Liver (tissue), 9 donors: ENCODE measurements around the gene RLBP1. TPM values are rescaled to one million over a fixed set of nuclear protein-coding genes. Genes with fewer than 3 reads are reported as not detected.

Experiments
- DNase-seq: peaks from one replicate; pipeline ENCODE4 v3.0.0-alpha.2; 2017; ENCODE audit warnings: low spot score
- H3K27ac ChIP-seq, 2 donors: one replicate each; pipeline ENCODE4 v1.7.0; 2013; ENCODE audit warnings: inconsistent platforms in 2 of 2, low read length in 2 of 2, control low read depth in 1 of 2, low read depth in 1 of 2, mild to moderate bottlenecking in 1 of 2
- H3K27me3 ChIP-seq, 4 donors: one replicate each; pipeline versions ENCODE4 v1.6.1 to v1.7.0; 2013; ENCODE audit warnings: low read length in 3 of 4, inconsistent platforms in 1 of 4, mild to moderate bottlenecking in 1 of 4, moderate library complexity in 1 of 4; ENCODE audit not compliant: control insufficient read depth in 4 of 4, insufficient read depth in 4 of 4
- H3K36me3 ChIP-seq, 4 donors: one replicate each; pipeline versions ENCODE4 v1.6.1 to v1.7.0; 2013; ENCODE audit warnings: low read length in 3 of 4, mild to moderate bottlenecking in 3 of 4, low read depth in 1 of 4, moderate library complexity in 1 of 4; ENCODE audit not compliant: control insufficient read depth in 4 of 4, insufficient read depth in 3 of 4
- H3K4me1 ChIP-seq, 4 donors: one replicate each; pipeline versions ENCODE4 v1.6.1 to v1.7.0; 2013; ENCODE audit warnings: low read length in 3 of 4, mild to moderate bottlenecking in 3 of 4, moderate library complexity in 1 of 4; ENCODE audit not compliant: control insufficient read depth in 4 of 4, insufficient read depth in 4 of 4
- H3K4me3 ChIP-seq, 3 donors: one replicate each; pipeline versions ENCODE4 v1.6.1 to v1.7.0; 2013; ENCODE audit warnings: low read length in 3 of 3, control low read depth in 1 of 3, low read depth in 1 of 3, mild to moderate bottlenecking in 1 of 3
- H3K9ac ChIP-seq, 2 donors: one replicate each; pipeline ENCODE4 v1.7.0; 2013; ENCODE audit warnings: low read length in 2 of 2, mild to moderate bottlenecking in 2 of 2, moderate library complexity in 2 of 2, control low read depth in 1 of 2, low read depth in 1 of 2
- H3K9me3 ChIP-seq, 4 donors: one replicate each; pipeline versions ENCODE4 v1.6.1 to v1.7.0; 2013; ENCODE audit warnings: low read length in 3 of 4; ENCODE audit not compliant: control insufficient read depth in 4 of 4
- EGR1 ChIP-seq, 2 donors: IDR thresholded peaks; 2 replicates each; pipeline ENCODE4 v1.6.1; 2016 to 2018; ENCODE audit warnings: antibody characterized with exemption in 2 of 2, low read depth in 2 of 2
- FOXA1 ChIP-seq: IDR thresholded peaks from 2 replicates; pipeline ENCODE4 v1.6.1; 2016; ENCODE audit warnings: antibody characterized with exemption
- FOXA2 ChIP-seq: IDR thresholded peaks from 2 replicates; pipeline ENCODE4 v1.6.1; 2016; ENCODE audit warnings: antibody characterized with exemption
- GABPA ChIP-seq, 2 donors: IDR thresholded peaks in 1 of 2; conservative IDR thresholded peaks in 1 of 2; 2 replicates each; pipeline ENCODE4 v1.6.1; 2016; ENCODE audit warnings: antibody characterized with exemption in 2 of 2, mild to moderate bottlenecking in 1 of 2, moderate library complexity in 1 of 2
- HNF4A ChIP-seq, 2 donors: conservative IDR thresholded peaks; 2 replicates each; pipeline ENCODE4 v1.6.1; 2016; ENCODE audit warnings: antibody characterized with exemption in 2 of 2, mild to moderate bottlenecking in 2 of 2
- JUND ChIP-seq, 2 donors: IDR thresholded peaks; 2 replicates each; pipeline ENCODE4 v1.6.1; 2016; ENCODE audit warnings: antibody characterized with exemption in 2 of 2
- NR2F2 ChIP-seq: IDR thresholded peaks from 2 replicates; pipeline ENCODE4 v1.6.1; 2016; ENCODE audit warnings: antibody characterized with exemption
- RAD21 ChIP-seq, 2 donors: IDR thresholded peaks; 2 replicates each; pipeline ENCODE4 v1.6.1; 2016; ENCODE audit warnings: antibody characterized with exemption in 2 of 2, mild to moderate bottlenecking in 2 of 2
- RXRA ChIP-seq, 2 donors: IDR thresholded peaks; 2 replicates each; pipeline ENCODE4 v1.6.1; 2017 to 2018; ENCODE audit warnings: antibody characterized with exemption in 2 of 2, mild to moderate bottlenecking in 1 of 2
- TAF1 ChIP-seq: conservative IDR thresholded peaks from 2 replicates; pipeline ENCODE4 v1.6.1; 2016; ENCODE audit warnings: antibody characterized with exemption, mild to moderate bottlenecking
- YY1 ChIP-seq: IDR thresholded peaks from 2 replicates; pipeline ENCODE4 v1.6.1; 2016; ENCODE audit warnings: antibody characterized with exemption, mild to moderate bottlenecking
- WGBS: extraction: QIAGEN DNeasy Blood & Tissue Kit; methylation state at CpG from one replicate; pipeline ENCODE4 v1.1.7; 2013; 5-methylcytosine and 5-hydroxymethylcytosine counted together
- polyA plus RNA-seq, 2 donors: library from polyadenylated mRNA; stranded (reverse) in 1 of 2; unstranded in 1 of 2; fragments of 200-250 nt in 1 of 2; fragments of >200 nt in 1 of 2; fragmentation: Nextera tagmentation in 1 of 2; extraction: Ambion mirVana in 1 of 2; gene quantifications; one replicate each; pipeline versions ENCODE4 v1.2.1 to v1.2.3, GENCODE V29; 2013 to 2015
- total RNA-seq, 2 donors: library from RNA; depleted of rRNA; stranded (reverse); fragments of >200 nt; gene quantifications; one replicate each; pipeline ENCODE4 v1.2.3, GENCODE V29; 2014
- TF ChIP-seq, protein P1 (sequence below): IDR thresholded peaks from 2 replicates; pipeline ENCODE4 v1.6.1; 2016; ENCODE audit warnings: antibody characterized with exemption
- TF ChIP-seq, protein P2 (sequence below): IDR thresholded peaks from 2 replicates; pipeline ENCODE4 v1.6.1; 2016; ENCODE audit warnings: antibody characterized with exemption
- TF ChIP-seq, protein P3 (sequence below): IDR thresholded peaks from 2 replicates; pipeline ENCODE4 v1.6.1; 2016; ENCODE audit warnings: antibody characterized with exemption
- TF ChIP-seq, protein P4 (sequence below): fragments of 150-350 bp; IDR thresholded peaks from 2 replicates; pipeline ENCODE4 v1.5.1; 2017; ENCODE audit warnings: improper control_type of control experiment, low read depth, low read length; ENCODE audit not compliant: missing input control
- donor health status: healthy.
- donor health status: healthy.
- donor health status: healthy.
- donor health status: healthy.
- donor health status: healthy.

Gene RLBP1
- total and polyA plus RNA-seq, 4 donors, result 0.17 TPM; not detected in 3

DNA sequence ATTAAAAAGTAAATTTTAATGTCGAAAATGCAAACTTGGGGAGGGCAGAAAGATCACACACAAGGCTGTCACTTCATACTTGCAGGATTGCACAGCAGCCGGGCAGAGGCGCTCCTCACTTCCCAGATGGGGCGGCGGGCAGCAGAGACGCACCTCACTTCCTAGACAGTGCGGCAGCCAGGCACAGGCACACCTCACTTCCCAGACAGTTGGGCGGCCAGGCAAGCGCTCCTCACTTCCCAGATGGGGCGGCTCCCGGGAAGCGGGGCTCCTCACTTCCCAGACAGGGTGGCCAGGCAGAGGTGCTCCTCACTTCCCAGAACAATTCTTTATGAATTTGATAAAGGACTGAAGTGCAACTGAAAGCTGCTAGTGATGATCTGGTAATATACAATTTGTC, 21.2 kb downstream of the RLBP1 start (continued):
- TF ChIP-seq, protein P1, sequence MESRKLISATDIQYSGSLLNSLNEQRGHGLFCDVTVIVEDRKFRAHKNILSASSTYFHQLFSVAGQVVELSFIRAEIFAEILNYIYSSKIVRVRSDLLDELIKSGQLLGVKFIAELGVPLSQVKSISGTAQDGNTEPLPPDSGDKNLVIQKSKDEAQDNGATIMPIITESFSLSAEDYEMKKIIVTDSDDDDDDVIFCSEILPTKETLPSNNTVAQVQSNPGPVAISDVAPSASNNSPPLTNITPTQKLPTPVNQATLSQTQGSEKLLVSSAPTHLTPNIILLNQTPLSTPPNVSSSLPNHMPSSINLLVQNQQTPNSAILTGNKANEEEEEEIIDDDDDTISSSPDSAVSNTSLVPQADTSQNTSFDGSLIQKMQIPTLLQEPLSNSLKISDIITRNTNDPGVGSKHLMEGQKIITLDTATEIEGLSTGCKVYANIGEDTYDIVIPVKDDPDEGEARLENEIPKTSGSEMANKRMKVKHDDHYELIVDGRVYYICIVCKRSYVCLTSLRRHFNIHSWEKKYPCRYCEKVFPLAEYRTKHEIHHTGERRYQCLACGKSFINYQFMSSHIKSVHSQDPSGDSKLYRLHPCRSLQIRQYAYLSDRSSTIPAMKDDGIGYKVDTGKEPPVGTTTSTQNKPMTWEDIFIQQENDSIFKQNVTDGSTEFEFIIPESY, result no peak
- TF ChIP-seq GABPA (IDR thresholded peaks at IDR 0.05 in 1 of 2, conservative IDR thresholded peaks at IDR 0.05 in 1 of 2) (no peak), RAD21 (IDR thresholded peaks at IDR 0.05) (no peak), FOXA2 (no peak)
- TF ChIP-seq, protein P2, sequence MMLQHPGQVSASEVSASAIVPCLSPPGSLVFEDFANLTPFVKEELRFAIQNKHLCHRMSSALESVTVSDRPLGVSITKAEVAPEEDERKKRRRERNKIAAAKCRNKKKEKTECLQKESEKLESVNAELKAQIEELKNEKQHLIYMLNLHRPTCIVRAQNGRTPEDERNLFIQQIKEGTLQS, result no peak

DNA sequence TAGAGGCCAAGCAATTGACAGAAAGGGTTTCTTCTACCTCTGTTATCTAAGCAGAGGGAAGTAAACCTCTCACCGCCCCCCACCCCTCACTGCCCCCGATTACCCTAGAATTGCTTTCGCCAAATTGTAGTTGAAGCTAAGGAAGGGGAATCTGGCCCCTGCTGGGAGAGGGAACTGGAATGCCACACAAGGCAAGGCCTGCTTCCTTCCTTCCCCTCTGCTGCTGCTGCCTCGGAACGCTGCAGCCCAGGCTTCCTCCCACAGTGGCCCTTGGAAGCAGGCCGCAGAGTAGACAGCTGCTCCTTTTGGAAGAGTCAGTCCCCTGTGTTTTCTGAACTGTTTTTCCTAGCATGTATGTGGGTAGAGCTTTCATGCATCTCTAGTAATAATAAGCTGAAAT, 21.6 kb downstream of the RLBP1 start:
- TF ChIP-seq, protein P3, sequence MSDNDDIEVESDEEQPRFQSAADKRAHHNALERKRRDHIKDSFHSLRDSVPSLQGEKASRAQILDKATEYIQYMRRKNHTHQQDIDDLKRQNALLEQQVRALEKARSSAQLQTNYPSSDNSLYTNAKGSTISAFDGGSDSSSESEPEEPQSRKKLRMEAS, result no peak
- WGBS, result 79% methylated on average over 6 of the region's 6 CpGs
- no peaks in the 10 kb centered on the region for H3K4me1 ChIP-seq
- no peak overlapping the region for H3K4me3 ChIP-seq
- H3K9ac ChIP-seq, result no peak overlapping the region
- no peaks in the 10 kb centered on the region for H3K27me3 ChIP-seq
- no peaks in the 10 kb centered on the region for H3K9me3 ChIP-seq
- H3K36me3 ChIP-seq, result peaks cover 12 to 56% (median 41%) of the 10 kb centered on the region in 4 donors
- no peak for DNase-seq
- no peak overlapping the region for H3K27ac ChIP-seq

DNA sequence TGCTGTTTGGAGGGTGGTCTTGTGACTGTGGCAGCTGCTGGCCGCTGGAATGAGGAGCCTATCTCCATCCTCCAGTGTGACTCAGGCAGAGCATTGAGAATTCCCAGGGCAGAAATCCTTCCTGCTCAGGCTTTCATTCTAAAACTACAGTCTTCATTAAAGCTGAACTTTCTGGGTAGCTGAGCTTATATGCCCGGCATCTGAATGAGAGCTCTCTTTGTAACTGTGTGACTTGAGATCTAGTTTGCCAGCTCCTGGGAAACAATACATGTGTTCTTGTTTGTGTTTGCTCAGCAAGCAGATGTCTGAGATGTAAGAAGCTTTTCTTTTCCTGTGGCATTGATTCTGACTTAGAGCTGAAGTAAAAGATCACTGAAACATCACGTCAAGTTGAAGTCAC, 22.4 kb downstream of the RLBP1 start:
- no peak overlapping the region for H3K9ac ChIP-seq
- no peaks in the 10 kb centered on the region for H3K27me3 ChIP-seq
- no peak overlapping the region for H3K4me3 ChIP-seq
- WGBS, result 95% methylated on average over 3 of the region's 3 CpGs
- peaks cover 13 to 64% (median 47%) of the 10 kb centered on the region in 4 donors for H3K36me3 ChIP-seq
- TF ChIP-seq EGR1 (IDR thresholded peaks at IDR 0.05; ENCODE audit: low read depth in 2 of 2) (no peak), FOXA2 (no peak), GABPA (IDR thresholded peaks at IDR 0.05 in 1 of 2, conservative IDR thresholded peaks at IDR 0.05 in 1 of 2) (no peak), YY1 (no peak), JUND (IDR thresholded peaks at IDR 0.05) (no peak)
- TF ChIP-seq, protein P2, result no peak
- TF ChIP-seq, protein P3, result no peak
- TF ChIP-seq, protein P1, result no peak
- no peak for DNase-seq
- no peak overlapping the region for H3K27ac ChIP-seq
- no peaks in the 10 kb centered on the region for H3K9me3 ChIP-seq
- H3K4me1 ChIP-seq, result no peaks in the 10 kb centered on the region

DNA sequence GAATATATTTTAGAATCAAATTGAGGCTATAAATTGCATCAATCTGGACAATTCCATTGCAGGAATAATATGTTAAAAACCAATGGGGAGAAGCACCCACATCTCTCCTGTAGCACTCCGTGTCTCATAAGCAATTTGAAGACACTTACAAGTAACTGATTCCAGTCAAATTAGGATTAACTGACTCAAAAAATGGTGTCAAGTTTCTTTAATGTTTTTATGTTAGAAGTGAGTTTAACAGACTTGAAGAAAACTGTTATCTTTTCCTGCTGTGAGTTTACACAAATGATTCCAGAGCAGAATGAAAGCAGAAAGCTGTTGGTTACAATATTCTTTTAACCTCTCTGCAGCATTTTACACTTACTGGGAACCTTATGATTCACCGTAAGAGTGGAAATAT, 23.2 kb downstream of the RLBP1 start:
- 90% methylated on average over 2 of the region's 2 CpGs for WGBS
- no peaks in the 10 kb centered on the region for H3K4me1 ChIP-seq
- peaks cover 15 to 70% (median 50%) of the 10 kb centered on the region in 4 donors for H3K36me3 ChIP-seq
- H3K4me3 ChIP-seq, result no peak overlapping the region
- H3K9ac ChIP-seq, result no peak overlapping the region
- no peak for DNase-seq
- H3K27me3 ChIP-seq, result no peaks in the 10 kb centered on the region
- no peaks in the 10 kb centered on the region for H3K9me3 ChIP-seq
- H3K27ac ChIP-seq, result no peak overlapping the region
- TF ChIP-seq, protein P2, result no peak
- TF ChIP-seq TAF1 (no peak), EGR1 (IDR thresholded peaks at IDR 0.05; ENCODE audit: low read depth in 2 of 2) (no peak), RXRA (IDR thresholded peaks at IDR 0.05) (no peak), YY1 (no peak), GABPA (IDR thresholded peaks at IDR 0.05 in 1 of 2, conservative IDR thresholded peaks at IDR 0.05 in 1 of 2) (no peak), FOXA1 (no peak), RAD21 (IDR thresholded peaks at IDR 0.05) (no peak), FOXA2 (no peak), HNF4A (conservative IDR thresholded peaks at IDR 0.05) (no peak), NR2F2 (no peak)
- TF ChIP-seq, protein P3, result no peak
- TF ChIP-seq, protein P4, sequence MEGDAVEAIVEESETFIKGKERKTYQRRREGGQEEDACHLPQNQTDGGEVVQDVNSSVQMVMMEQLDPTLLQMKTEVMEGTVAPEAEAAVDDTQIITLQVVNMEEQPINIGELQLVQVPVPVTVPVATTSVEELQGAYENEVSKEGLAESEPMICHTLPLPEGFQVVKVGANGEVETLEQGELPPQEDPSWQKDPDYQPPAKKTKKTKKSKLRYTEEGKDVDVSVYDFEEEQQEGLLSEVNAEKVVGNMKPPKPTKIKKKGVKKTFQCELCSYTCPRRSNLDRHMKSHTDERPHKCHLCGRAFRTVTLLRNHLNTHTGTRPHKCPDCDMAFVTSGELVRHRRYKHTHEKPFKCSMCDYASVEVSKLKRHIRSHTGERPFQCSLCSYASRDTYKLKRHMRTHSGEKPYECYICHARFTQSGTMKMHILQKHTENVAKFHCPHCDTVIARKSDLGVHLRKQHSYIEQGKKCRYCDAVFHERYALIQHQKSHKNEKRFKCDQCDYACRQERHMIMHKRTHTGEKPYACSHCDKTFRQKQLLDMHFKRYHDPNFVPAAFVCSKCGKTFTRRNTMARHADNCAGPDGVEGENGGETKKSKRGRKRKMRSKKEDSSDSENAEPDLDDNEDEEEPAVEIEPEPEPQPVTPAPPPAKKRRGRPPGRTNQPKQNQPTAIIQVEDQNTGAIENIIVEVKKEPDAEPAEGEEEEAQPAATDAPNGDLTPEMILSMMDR, result no peak
